Nephron progenitor cell (in vitro differentiated cells): ENCODE data around the gene ELMO1.

Source experiments
- DNase-seq: peaks from one replicate; pipeline ENCODE4 v3.0.0; 2021
- H3K27ac Mint-ChIP-seq: 2 replicates; pipeline ENCODE4 v1.8.0; 2021; ENCODE audit warnings: mild to moderate bottlenecking, moderate library complexity, mixed read lengths
- H3K27me3 Mint-ChIP-seq: 2 replicates; pipeline ENCODE4 v1.8.0; 2021; ENCODE audit warnings: mild to moderate bottlenecking, low read depth, mixed read lengths; ENCODE audit not compliant: poor library complexity
- H3K36me3 Mint-ChIP-seq: 2 replicates; pipeline ENCODE4 v1.8.0; 2021; ENCODE audit warnings: low read depth, mixed read lengths
- H3K4me1 Mint-ChIP-seq: 2 replicates; pipeline ENCODE4 v1.8.0; 2021; ENCODE audit warnings: mixed read lengths
- H3K4me3 Mint-ChIP-seq: 2 replicates; pipeline ENCODE4 v1.8.0; 2021; ENCODE audit warnings: mild to moderate bottlenecking, moderate library complexity, mixed read lengths
- H3K9me3 Mint-ChIP-seq: 2 replicates; pipeline ENCODE4 v1.8.0; 2021; ENCODE audit warnings: mild to moderate bottlenecking, moderate library complexity, mixed read lengths
- TF ChIP-seq, protein P1 (sequence below): fragments of 200-600 bp; sonication (generic); IDR thresholded peaks from 2 replicates; pipeline ENCODE4 v1.5.0; 2021; ENCODE audit warnings: antibody characterized with exemption

Gene ELMO1

DNA sequence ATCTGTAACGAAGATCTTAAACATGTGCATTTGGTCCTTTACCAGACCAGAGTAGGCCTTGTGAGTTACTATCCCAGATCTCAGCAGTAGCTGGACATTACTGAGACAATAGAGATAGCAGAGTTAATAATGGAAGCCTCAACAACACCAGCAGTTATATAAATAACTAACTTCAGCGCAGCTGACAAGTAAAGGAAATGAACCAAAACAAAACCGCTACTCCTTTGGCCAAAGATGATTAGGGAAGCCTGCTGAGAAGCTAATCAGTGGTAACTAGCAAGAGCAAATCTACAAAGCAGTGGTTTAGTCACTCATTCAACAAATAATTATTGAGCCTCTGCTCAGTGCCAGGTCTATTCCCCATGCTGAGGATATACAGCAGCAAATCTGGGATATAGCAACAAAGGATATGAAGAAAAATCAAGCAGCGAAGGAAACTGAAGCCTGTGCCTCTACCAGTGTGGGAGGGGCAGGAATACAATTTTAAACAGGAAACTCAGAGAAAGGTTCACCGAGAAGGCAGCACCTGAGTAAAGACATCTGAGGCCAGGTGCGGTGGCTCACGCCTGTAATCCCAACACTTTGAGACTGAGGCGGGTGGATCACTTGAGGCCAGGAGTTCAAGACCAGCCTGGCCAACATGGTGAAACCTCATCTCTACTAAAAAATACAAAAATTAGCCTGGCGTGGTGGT is 103.6 kb downstream of the ELMO1 start:
- TF ChIP-seq, protein P1, sequence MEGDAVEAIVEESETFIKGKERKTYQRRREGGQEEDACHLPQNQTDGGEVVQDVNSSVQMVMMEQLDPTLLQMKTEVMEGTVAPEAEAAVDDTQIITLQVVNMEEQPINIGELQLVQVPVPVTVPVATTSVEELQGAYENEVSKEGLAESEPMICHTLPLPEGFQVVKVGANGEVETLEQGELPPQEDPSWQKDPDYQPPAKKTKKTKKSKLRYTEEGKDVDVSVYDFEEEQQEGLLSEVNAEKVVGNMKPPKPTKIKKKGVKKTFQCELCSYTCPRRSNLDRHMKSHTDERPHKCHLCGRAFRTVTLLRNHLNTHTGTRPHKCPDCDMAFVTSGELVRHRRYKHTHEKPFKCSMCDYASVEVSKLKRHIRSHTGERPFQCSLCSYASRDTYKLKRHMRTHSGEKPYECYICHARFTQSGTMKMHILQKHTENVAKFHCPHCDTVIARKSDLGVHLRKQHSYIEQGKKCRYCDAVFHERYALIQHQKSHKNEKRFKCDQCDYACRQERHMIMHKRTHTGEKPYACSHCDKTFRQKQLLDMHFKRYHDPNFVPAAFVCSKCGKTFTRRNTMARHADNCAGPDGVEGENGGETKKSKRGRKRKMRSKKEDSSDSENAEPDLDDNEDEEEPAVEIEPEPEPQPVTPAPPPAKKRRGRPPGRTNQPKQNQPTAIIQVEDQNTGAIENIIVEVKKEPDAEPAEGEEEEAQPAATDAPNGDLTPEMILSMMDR = no peak
- H3K36me3 Mint-ChIP-seq = no peaks in the 10 kb centered on the region
- peak overlapping the region; percentile 33 for H3K27ac Mint-ChIP-seq
- H3K27me3 Mint-ChIP-seq = no peaks in the 10 kb centered on the region
- no peak for DNase-seq
- no peak overlapping the region for H3K4me3 Mint-ChIP-seq
- H3K9me3 Mint-ChIP-seq = no peaks in the 10 kb centered on the region
- peaks cover 5% of the 10 kb centered on the region for H3K4me1 Mint-ChIP-seq

DNA sequence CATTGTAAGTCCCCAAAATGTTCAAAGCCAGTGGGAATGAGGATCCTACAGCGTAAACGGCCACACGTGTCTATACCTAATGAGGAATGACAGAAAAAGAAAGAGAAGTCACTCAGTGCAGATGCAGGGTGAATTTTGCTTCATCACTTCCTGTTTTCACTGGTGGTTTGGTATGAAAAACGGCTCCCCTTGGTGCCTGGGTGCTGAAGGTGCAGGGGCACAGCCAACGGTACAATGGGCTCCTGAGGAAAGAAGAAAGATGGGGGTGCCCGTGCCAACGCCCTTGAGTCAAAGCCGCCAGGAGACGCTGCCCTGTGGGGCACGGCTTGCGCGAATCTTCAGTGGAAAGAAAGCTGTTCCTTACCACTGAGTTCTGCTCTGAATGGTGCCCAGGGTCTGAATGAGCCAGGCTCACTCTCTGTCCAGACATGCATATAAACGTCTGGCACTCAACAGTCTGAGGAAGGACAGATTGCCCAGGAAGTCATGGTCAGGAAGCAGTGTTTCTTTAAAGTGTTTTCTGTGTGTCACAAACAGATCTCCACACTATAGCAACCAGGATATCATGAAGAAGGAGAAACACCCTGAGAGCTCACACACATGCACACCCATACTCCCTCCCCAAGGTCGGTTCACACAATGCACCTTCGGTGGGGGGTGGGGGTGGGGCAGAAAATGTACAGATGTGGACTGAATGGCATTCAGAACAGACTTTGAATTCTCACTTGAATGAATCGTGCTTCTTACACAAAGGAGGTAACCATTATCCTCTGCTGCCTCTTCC is 105.8 kb downstream of the ELMO1 start:
- no peaks in the 10 kb centered on the region for H3K27me3 Mint-ChIP-seq
- no peak for DNase-seq
- H3K4me3 Mint-ChIP-seq = no peak overlapping the region
- no peak overlapping the region for H3K27ac Mint-ChIP-seq
- no peaks in the 10 kb centered on the region for H3K9me3 Mint-ChIP-seq
- H3K4me1 Mint-ChIP-seq = peaks cover 5% of the 10 kb centered on the region
- H3K36me3 Mint-ChIP-seq = no peaks in the 10 kb centered on the region
- TF ChIP-seq, protein P1 = no peak

DNA sequence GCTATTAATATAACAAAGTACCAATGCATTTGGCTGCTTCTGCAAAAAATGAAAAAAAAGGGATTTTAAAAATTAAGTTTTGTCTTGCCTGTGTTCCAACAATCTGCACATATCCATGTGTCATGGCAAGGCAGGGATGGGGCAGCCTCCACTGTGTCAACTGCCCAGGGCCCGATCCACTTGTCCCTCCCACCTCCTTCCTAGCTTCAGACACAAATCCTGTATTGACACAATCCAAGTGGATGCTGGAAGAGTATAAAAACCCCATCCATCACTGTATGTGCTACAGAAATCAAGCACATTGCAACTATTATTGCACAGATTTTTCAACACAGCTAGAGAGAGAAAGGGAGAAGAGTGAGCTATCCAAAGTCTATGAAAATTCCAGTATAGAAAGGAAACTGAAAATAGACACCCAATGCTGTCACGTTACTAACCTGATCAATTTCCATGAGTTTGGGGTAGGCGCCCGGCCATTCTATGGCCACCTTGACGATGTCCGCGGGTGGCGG is 106.4 kb downstream of the ELMO1 start:
- H3K4me3 Mint-ChIP-seq = no peak overlapping the region
- H3K9me3 Mint-ChIP-seq = no peaks in the 10 kb centered on the region
- peaks cover 5% of the 10 kb centered on the region for H3K4me1 Mint-ChIP-seq
- H3K27me3 Mint-ChIP-seq = peaks cover 3% of the 10 kb centered on the region
- DNase-seq = no peak
- H3K36me3 Mint-ChIP-seq = no peaks in the 10 kb centered on the region
- TF ChIP-seq, protein P1 = no peak
- no peak overlapping the region for H3K27ac Mint-ChIP-seq

DNA sequence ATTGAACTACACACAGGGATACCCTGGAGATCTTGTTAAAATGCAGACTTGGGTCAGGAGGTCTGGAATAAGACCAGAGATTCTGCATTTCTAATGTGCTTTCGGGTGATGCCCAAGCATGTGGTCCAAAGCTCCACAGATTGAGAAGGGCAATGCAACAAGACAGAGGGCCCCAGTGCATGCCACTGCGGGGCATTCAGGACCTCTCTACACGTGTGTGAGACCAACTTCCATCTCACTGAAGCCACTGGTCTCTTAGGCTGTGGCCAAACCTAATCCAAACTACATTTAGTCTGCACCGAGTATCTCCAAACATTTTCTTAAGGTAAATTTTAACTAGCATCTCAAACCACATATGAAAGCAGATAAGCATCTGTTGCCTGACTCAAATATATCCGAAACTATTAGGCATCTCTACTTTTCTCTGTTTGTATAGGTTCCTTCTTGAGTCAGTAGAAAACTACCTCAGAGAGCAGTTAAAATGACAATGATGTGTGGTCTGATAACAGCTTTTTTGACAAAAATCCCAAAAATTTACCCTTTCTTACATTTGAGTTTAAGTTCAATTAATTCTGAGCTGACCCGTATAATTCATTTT is 107.5 kb downstream of the ELMO1 start:
- Mint-ChIP-seq H3K9me3 (no peaks in the 10 kb centered on the region), H3K27me3 (peaks cover 3% of the 10 kb centered on the region), H3K4me3 (no peak overlapping the region), H3K27ac (no peak overlapping the region), H3K4me1 (peaks cover 5% of the 10 kb centered on the region), H3K36me3 (peaks cover 5% of the 10 kb centered on the region)
- TF ChIP-seq, protein P1 = no peak
- DNase-seq = no peak

DNA sequence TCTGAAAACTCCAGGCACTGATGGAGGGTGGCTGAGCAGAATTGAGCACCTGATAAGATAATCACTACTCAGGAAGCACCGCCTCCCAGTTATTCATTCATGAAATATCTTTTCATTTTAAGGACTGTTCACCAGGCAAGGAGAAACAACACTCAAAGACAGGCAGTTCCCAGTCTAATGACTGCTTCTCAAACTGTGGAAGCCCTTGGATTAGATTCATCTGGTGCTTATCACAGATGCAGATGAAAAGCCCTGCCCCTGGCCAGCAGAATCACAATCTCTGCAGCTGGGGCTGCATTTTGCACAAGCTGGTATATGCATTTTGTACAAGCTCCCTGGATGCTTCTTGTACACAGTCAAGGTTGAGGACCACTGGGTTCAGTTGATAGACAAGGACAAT is 109.7 kb downstream of the ELMO1 start:
- Mint-ChIP-seq H3K4me1 (no peaks in the 10 kb centered on the region), H3K36me3 (peaks cover 9% of the 10 kb centered on the region)
- DNase-seq = no peak

More for the DNA sequence above, 109.7 kb downstream of the ELMO1 start:
- Mint-ChIP-seq H3K9me3 (no peaks in the 10 kb centered on the region), H3K4me3 (no peak overlapping the region), H3K27ac (no peak overlapping the region), H3K27me3 (peaks cover 3% of the 10 kb centered on the region)
- TF ChIP-seq, protein P1 = no peak
